Memory B cell (primary cell): ENCODE results near the gene AQP3.
"Not testable (repeated sequence)": the region's sequence is repeated elsewhere in the genome, so short reads cannot be mapped to it uniquely, and the experiment has no call there.

ENCODE experiments used
- ATAC-seq: fragments of 150-1000 bp; cut with Tn5 transposase; 2 replicates; pipeline ENCODE4 v1.10.0; 2021; ENCODE audit warnings: low read depth, mild to moderate bottlenecking, moderate library complexity
- DNase-seq, 2 donors: peaks; one replicate each; pipeline ENCODE4 v3.0.0; 2022; ENCODE audit warnings: low spot score in 2 of 2
- H3K27ac Mint-ChIP-seq: one replicate; pipeline ENCODE4 v1.8.0; 2022; ENCODE audit warnings: mild to moderate bottlenecking, moderate library complexity, mixed read lengths
- H3K27me3 Mint-ChIP-seq: one replicate; pipeline ENCODE4 v1.8.0; 2022; ENCODE audit warnings: mixed read lengths
- H3K36me3 Mint-ChIP-seq: one replicate; pipeline ENCODE4 v1.8.0; 2022; ENCODE audit warnings: mild to moderate bottlenecking, mixed read lengths
- H3K4me1 Mint-ChIP-seq: one replicate; pipeline ENCODE4 v1.8.0; 2022; ENCODE audit warnings: mixed read lengths
- H3K4me3 Mint-ChIP-seq: one replicate; pipeline ENCODE4 v1.8.0; 2022; ENCODE audit warnings: mild to moderate bottlenecking, moderate library complexity, mixed read lengths
- H3K9me3 Mint-ChIP-seq: one replicate; pipeline ENCODE4 v1.8.0; 2022; ENCODE audit warnings: mixed read lengths

Gene AQP3

GRCh38 chr9:33455456-33455855 lies 8.1 kb upstream of the AQP3 start:
- H3K27me3 Mint-ChIP-seq, H3K9me3 Mint-ChIP-seq, H3K27ac Mint-ChIP-seq, DNase-seq, ATAC-seq, H3K36me3 Mint-ChIP-seq, H3K4me3 Mint-ChIP-seq: not testable (repeated sequence)
- peaks cover 16% of the 10 kb centered on the region for H3K4me1 Mint-ChIP-seq

- DNase-seq, H3K27ac Mint-ChIP-seq, H3K27me3 Mint-ChIP-seq, H3K9me3 Mint-ChIP-seq, H3K4me3 Mint-ChIP-seq, H3K36me3 Mint-ChIP-seq, ATAC-seq: not testable (repeated sequence)
- H3K4me1 Mint-ChIP-seq, result peaks cover 16% of the 10 kb centered on the region
Observed at GRCh38 chr9:33454661-33455026, 7.3 kb upstream of the AQP3 start.

- H3K9me3 Mint-ChIP-seq, result no peaks in the 10 kb centered on the region
- no peak for ATAC-seq
- no peak for DNase-seq
- peaks cover 3% of the 10 kb centered on the region for H3K27me3 Mint-ChIP-seq
- peaks cover 14% of the 10 kb centered on the region for H3K4me1 Mint-ChIP-seq
- H3K36me3 Mint-ChIP-seq, result no peaks in the 10 kb centered on the region
- no peak overlapping the region for H3K4me3 Mint-ChIP-seq
- H3K27ac Mint-ChIP-seq, result no peak overlapping the region
Observed at GRCh38 chr9:33453999-33454660, 6.7 kb upstream of the AQP3 start.

- Mint-ChIP-seq H3K27ac (no peak overlapping the region), H3K27me3 (peaks cover 3% of the 10 kb centered on the region), H3K36me3 (no peaks in the 10 kb centered on the region), H3K4me3 (no peak overlapping the region), H3K4me1 (peaks cover 9% of the 10 kb centered on the region), H3K9me3 (no peaks in the 10 kb centered on the region)
- no peak for DNase-seq
- no peak for ATAC-seq
Observed at GRCh38 chr9:33453286-33453860, 6.0 kb upstream of the AQP3 start.

GRCh38 chr9:33452828-33453271 lies 5.5 kb upstream of the AQP3 start:
- ATAC-seq (no peak), DNase-seq (no peak)
- H3K9me3 Mint-ChIP-seq, result no peaks in the 10 kb centered on the region
- H3K36me3 Mint-ChIP-seq, result no peaks in the 10 kb centered on the region
- H3K27me3 Mint-ChIP-seq, result peaks cover 3% of the 10 kb centered on the region
- H3K4me3 Mint-ChIP-seq, result no peak overlapping the region
- no peak overlapping the region for H3K27ac Mint-ChIP-seq
- H3K4me1 Mint-ChIP-seq, result peaks cover 7% of the 10 kb centered on the region

- no peaks in the 10 kb centered on the region for H3K36me3 Mint-ChIP-seq
- peaks cover 3% of the 10 kb centered on the region for H3K27me3 Mint-ChIP-seq
- no peak overlapping the region for H3K4me3 Mint-ChIP-seq
- no peaks in the 10 kb centered on the region for H3K9me3 Mint-ChIP-seq
- H3K4me1 Mint-ChIP-seq, result peaks cover 20% of the 10 kb centered on the region
- no peak for ATAC-seq
- no peak for DNase-seq
- H3K27ac Mint-ChIP-seq, result no peak overlapping the region
Observed at GRCh38 chr9:33450621-33451146, 3.3 kb upstream of the AQP3 start.

- no peak overlapping the region for H3K27ac Mint-ChIP-seq
- H3K27me3 Mint-ChIP-seq, result peaks cover 3% of the 10 kb centered on the region
- ATAC-seq (no peak), DNase-seq (no peak)
- H3K4me3 Mint-ChIP-seq, result no peak overlapping the region
- no peaks in the 10 kb centered on the region for H3K9me3 Mint-ChIP-seq
- no peaks in the 10 kb centered on the region for H3K36me3 Mint-ChIP-seq
- peaks cover 20% of the 10 kb centered on the region for H3K4me1 Mint-ChIP-seq
Observed at GRCh38 chr9:33449715-33450114, 2.3 kb upstream of the AQP3 start.

- ATAC-seq (no peak), DNase-seq (no peak)
- peaks cover 3% of the 10 kb centered on the region for H3K27me3 Mint-ChIP-seq
- H3K4me3 Mint-ChIP-seq, result peak overlapping the region; percentile 90
- H3K4me1 Mint-ChIP-seq, result peaks cover 20% of the 10 kb centered on the region
- H3K27ac Mint-ChIP-seq, result no peak overlapping the region
- H3K9me3 Mint-ChIP-seq, result no peaks in the 10 kb centered on the region
- no peaks in the 10 kb centered on the region for H3K36me3 Mint-ChIP-seq
Observed at GRCh38 chr9:33447799-33448553, 583 bp upstream of the AQP3 start.

GRCh38 chr9:33446240-33446945 lies 1.0 kb downstream of the AQP3 start:
- Mint-ChIP-seq H3K9me3 (no peaks in the 10 kb centered on the region), H3K27ac (peak overlapping the region; percentile 49), H3K4me1 (peaks cover 14% of the 10 kb centered on the region), H3K36me3 (no peaks in the 10 kb centered on the region), H3K4me3 (peak overlapping the region; percentile 90), H3K27me3 (no peaks in the 10 kb centered on the region)
- ATAC-seq (peak; percentile 43), DNase-seq (no peak)

GRCh38 chr9:33445389-33446239 lies 1.8 kb downstream of the AQP3 start:
- H3K27ac Mint-ChIP-seq, result peak overlapping the region; percentile 16
- no peak for ATAC-seq

GRCh38 chr9:33443464-33444154 lies 3.8 kb downstream of the AQP3 start:
- H3K9me3 Mint-ChIP-seq, result no peaks in the 10 kb centered on the region
- DNase-seq (no peak), ATAC-seq (no peak)
- H3K27me3 Mint-ChIP-seq, result no peaks in the 10 kb centered on the region
- H3K36me3 Mint-ChIP-seq, result peaks cover 3% of the 10 kb centered on the region
- H3K4me3 Mint-ChIP-seq, result no peak overlapping the region
- no peak overlapping the region for H3K27ac Mint-ChIP-seq
- peaks cover 14% of the 10 kb centered on the region for H3K4me1 Mint-ChIP-seq

More at GRCh38 chr9:33445389-33446239, 1.8 kb downstream of the AQP3 start:
- Mint-ChIP-seq H3K4me3 (no peak overlapping the region), H3K36me3 (no peaks in the 10 kb centered on the region), H3K4me1 (peaks cover 14% of the 10 kb centered on the region), H3K27me3 (no peaks in the 10 kb centered on the region), H3K9me3 (no peaks in the 10 kb centered on the region)
- no peak for DNase-seq

GRCh38 chr9:33443047-33443446 lies 4.3 kb downstream of the AQP3 start:
- ATAC-seq, result no peak
- Mint-ChIP-seq H3K4me3 (no peak overlapping the region), H3K27ac (no peak overlapping the region), H3K4me1 (peaks cover 14% of the 10 kb centered on the region), H3K36me3 (peaks cover 3% of the 10 kb centered on the region), H3K27me3 (no peaks in the 10 kb centered on the region), H3K9me3 (no peaks in the 10 kb centered on the region)
- DNase-seq, result no peak

- no peak for DNase-seq
- no peak overlapping the region for H3K4me3 Mint-ChIP-seq
- H3K9me3 Mint-ChIP-seq, result no peaks in the 10 kb centered on the region
- H3K4me1 Mint-ChIP-seq, result peaks cover 13% of the 10 kb centered on the region
- no peaks in the 10 kb centered on the region for H3K27me3 Mint-ChIP-seq
- no peak overlapping the region for H3K27ac Mint-ChIP-seq
- no peak for ATAC-seq
- peaks cover 3% of the 10 kb centered on the region for H3K36me3 Mint-ChIP-seq
Observed at GRCh38 chr9:33442125-33442524, 5.3 kb downstream of the AQP3 start.
